HL-60 (cell line): Measurements from ENCODE around the gene NPHP4.

Source experiments
- CTCF ChIP-seq: IDR thresholded peaks from one replicate; pipeline ENCODE4 v1.5.1; 2011; ENCODE audit warnings: low read length, control low read depth, inconsistent platforms; ENCODE audit not compliant: insufficient read depth
- GABPA ChIP-seq: IDR thresholded peaks from 2 replicates; pipeline ENCODE4 v1.6.1; 2012; ENCODE audit warnings: low read depth
- POLR2AphosphoS5 ChIP-seq: IDR thresholded peaks from 2 replicates; pipeline ENCODE4 v1.6.1; 2012; ENCODE audit warnings: low read depth
- SPI1 ChIP-seq: IDR thresholded peaks from 2 replicates; pipeline ENCODE4 v1.6.1; 2012; ENCODE audit warnings: low read depth, mild to moderate bottlenecking, borderline replicate concordance

- TF ChIP-seq CTCF (no peak), SPI1 (no peak), GABPA (no peak), POLR2AphosphoS5 (no peak)
These were observed 145.1 kb downstream of the NPHP4 start for GRCh38 chr1:5847013-5847659.
